ES-I3 (cell line): ENCODE measurements around the gene CDC5L.

Experiments
- H3K36me3 ChIP-seq: 2 replicates; pipeline ENCODE4 v1.6.1; 2013; ENCODE audit warnings: mild to moderate bottlenecking, low read length, control low read depth, moderate library complexity; ENCODE audit not compliant: insufficient read depth
- H3K4me1 ChIP-seq: 2 replicates; pipeline ENCODE4 v1.6.1; 2013; ENCODE audit warnings: mild to moderate bottlenecking, control low read depth, low read length; ENCODE audit not compliant: insufficient read depth
- H3K9ac ChIP-seq: 2 replicates; pipeline ENCODE4 v1.6.1; 2013; ENCODE audit warnings: low read depth, mild to moderate bottlenecking, low read length, moderate library complexity
- H3K9me3 ChIP-seq: 2 replicates; pipeline ENCODE4 v1.6.1; 2013; ENCODE audit warnings: mild to moderate bottlenecking, low read length, moderate library complexity; ENCODE audit not compliant: control insufficient read depth, insufficient read depth

CDC5L gene

DNA sequence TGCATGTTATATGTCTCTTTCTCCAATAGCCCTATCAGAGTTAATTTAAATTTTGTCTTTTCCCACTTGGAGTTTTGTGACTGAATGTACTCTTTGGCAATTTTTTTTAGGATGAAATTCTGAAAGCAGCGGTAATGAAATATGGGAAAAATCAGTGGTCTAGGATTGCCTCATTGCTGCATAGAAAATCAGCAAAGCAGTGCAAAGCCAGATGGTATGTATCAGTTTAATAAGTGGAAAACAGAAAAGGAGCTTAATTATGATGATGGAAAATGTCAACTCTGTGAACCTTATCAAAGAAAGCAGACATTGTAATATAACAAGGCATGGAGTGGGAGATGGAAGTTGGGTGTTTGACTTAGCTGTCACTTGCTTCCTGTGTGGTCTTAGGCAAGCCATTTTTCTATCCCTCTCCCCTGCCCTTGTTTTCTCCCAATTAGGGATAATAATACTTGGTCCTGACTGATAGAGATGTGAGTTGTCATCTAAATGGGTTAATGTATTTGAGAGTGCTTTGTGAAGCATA is 2.7 kb downstream of the CDC5L start:
- Histone ChIP-seq H3K4me1 (peaks cover 7% of the 10 kb centered on the region), H3K9ac (no peak overlapping the region), H3K36me3 (peaks cover 11% of the 10 kb centered on the region), H3K9me3 (no peaks in the 10 kb centered on the region)

DNA sequence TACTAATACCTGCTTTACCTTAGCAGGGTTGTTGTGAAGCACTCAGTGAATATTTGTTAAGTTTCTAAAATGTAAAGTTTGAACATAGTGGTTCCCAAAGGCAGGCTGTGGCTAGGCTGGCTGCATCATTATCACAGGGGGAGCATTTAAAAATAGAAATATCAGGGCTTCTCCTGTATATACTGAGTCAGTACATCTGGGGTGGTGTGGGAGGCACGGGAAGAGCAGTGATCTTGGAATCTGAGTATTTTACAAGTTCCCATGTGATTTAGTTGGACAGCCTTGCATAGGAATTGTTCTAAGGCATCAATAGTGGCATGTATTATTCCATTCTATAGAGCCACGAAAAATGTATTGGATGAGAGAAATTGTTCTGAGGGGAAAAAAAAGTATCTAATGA is 8.0 kb downstream of the CDC5L start:
- Histone ChIP-seq H3K9me3 (no peaks in the 10 kb centered on the region), H3K4me1 (no peaks in the 10 kb centered on the region), H3K9ac (no peak overlapping the region), H3K36me3 (peaks cover 18% of the 10 kb centered on the region)

DNA sequence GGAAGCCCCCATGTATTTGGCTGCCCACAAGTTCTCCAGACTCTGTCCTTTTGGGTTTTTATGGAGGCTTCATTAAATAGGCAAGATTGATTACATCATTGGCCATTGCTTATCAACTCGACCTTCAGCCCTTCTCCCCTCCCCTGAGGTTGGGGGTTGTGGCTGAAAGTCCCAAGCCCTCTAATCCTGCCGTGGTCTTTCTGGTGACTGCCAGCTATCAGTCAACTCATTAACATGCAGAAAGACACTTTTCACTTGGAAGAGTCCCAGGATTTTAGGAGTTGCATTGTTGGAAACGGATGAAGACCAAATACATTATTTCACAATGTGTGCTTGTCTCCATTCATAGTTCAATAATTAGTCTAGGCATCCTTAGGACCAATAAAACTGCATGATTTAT is 9.5 kb downstream of the CDC5L start:
- peaks cover 18% of the 10 kb centered on the region for H3K36me3 ChIP-seq
- H3K9me3 ChIP-seq: no peaks in the 10 kb centered on the region
- no peak overlapping the region for H3K9ac ChIP-seq
- no peaks in the 10 kb centered on the region for H3K4me1 ChIP-seq

DNA sequence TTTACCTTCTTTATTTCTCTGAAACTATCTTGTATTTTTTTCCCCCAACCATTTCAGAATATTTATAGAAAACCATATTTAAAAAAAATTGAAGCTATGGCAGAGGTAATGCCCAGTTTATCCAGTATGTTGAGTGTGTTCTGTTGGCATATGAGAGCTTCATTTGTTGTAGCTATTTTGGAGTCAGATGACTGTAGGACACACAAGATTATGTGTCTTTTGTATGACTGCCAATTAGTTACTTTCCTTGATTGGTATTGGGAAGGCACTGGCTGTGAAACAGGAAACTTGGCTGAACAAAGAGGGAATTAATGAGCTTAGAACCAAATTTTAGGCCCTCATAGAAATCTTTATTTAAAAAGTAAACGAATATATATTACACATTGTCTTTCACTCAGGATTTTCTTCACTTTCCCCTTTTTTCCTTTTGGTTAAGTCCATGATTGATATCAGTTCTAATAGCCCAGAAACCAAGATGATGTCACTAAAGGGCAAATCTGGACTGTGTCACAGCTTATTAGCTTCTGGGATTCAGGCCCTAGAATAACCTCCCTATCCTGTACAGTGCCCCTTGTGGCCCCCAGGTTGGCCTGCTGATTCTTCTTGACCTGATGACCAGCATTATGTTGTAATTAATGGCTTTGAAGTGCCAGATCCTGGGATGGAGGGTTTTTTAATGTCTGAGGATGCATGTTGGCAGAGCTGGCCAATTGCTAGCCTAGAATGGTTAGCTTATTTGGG is 10.1 kb downstream of the CDC5L start:
- H3K9me3 ChIP-seq: no peaks in the 10 kb centered on the region
- H3K4me1 ChIP-seq: no peaks in the 10 kb centered on the region
- no peak overlapping the region for H3K9ac ChIP-seq
- H3K36me3 ChIP-seq: peaks cover 18% of the 10 kb centered on the region

DNA sequence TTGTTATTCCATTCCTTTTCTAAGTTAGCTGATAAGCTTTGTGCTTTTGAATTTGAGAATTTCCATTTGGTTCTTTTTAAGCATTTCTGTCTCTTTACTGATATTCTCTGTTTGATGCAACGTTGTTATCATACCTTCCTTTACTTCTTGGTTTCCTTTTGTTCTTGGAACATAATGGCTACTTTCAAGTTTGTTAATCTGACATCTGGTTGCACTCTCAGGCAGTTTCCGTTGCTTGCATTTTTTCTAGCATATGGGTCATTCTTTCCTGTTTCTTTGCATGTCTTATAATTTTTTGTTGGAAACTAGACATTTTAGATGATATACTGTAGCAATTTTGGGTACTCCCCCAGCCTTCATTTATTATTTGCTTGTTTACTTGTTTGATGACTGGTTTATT is 12.5 kb downstream of the CDC5L start:
- Histone ChIP-seq H3K4me1 (no peaks in the 10 kb centered on the region), H3K9ac (no peak overlapping the region), H3K36me3 (peaks cover 21% of the 10 kb centered on the region), H3K9me3 (no peaks in the 10 kb centered on the region)

DNA sequence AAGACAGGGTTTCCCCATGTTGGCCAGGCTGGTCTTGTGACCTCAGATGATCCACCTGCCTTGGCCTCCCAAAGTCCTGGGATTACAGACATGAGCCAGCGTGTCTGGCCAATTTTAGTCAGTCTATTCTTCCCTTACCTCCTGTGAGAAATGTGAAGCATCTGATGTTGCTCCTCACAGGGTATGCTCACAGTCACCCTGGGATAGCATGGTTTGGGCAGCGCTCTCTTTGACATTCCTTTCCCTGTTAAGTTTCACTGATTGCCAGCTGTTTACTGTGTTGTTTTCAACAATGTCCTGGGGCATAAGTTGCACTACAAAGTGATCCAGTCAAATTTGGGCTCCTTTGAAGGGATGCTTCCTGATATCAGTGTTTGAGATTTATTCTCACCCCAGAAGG is 13.1 kb downstream of the CDC5L start:
- Histone ChIP-seq H3K4me1 (no peaks in the 10 kb centered on the region), H3K36me3 (peaks cover 21% of the 10 kb centered on the region)

DNA sequence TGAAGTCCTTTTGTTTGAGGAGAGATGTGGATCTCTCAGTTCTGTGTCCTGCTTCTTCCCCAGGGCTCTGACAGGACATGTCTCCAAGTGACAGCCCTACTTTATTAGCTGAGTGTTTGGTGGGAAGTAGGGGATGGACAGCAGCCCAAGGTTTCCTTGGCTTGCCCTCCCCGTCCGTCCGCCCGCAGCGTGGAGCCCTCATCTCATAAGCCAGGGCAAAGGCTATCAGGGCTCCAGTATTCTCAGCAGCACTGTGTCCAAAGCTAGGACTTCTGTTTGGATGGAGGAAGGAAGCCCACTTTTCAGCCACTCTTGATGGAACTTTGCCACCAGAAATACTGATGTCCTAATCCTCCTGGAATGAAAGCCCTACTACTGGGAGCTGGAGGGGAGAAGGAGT is 13.6 kb downstream of the CDC5L start:
- no peaks in the 10 kb centered on the region for H3K4me1 ChIP-seq
- peaks cover 21% of the 10 kb centered on the region for H3K36me3 ChIP-seq
- no peaks in the 10 kb centered on the region for H3K9me3 ChIP-seq
- no peak overlapping the region for H3K9ac ChIP-seq

More for the DNA sequence above, 13.1 kb downstream of the CDC5L start:
- Histone ChIP-seq H3K9me3 (no peaks in the 10 kb centered on the region), H3K9ac (no peak overlapping the region)

DNA sequence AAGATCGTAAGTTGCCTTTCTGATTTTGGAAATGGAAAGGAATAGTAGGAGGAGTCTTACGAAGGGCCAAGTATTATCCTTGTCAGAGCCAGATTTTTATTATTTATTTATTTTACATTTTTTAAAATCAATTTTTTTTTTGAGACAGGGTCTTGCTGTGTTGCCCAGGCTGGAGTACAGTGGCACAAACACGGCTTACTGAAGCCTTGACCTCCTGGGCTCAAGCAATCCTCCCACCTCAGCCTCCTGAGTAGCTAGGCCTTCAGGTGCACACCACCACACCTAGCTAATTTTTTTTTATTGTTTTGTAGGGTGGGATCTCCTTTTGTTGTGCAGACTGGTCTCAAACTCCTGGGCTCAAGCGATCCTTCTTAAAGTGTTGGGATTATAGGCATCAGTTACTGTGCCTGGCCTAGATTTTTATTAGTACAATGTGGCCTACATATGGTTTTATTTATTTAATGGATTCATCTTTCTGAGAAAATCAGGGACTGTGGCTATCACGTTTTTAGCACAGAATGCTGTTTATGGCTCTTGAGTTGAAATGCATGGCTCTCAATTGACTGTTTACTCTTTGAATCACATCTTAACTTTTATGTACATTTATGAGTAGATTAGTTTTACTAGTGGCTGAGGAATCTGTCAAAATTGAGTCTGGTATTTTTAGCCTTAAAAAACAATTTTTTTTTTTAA is 16.7 kb downstream of the CDC5L start:
- H3K9ac ChIP-seq: no peak overlapping the region
- H3K4me1 ChIP-seq: no peaks in the 10 kb centered on the region
- H3K9me3 ChIP-seq: no peaks in the 10 kb centered on the region
- peaks cover 19% of the 10 kb centered on the region for H3K36me3 ChIP-seq

DNA sequence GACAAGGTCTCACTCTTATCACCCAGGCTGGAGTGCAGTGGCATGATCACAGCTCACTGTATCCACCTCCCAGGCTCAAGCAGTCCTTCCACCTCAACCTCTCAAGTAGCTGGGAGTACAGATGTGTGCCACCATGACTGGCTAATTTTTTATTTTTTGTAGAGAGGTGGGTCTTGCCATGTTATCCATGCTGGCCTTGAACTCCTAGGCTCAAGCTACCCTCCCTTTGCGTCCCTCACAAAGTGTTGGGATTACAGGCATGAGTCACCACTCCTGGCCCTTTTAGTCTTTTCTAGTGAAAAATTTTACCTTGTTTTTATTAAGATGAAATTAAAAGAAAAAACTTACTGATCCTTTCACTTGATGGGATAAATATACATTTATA is 17.2 kb downstream of the CDC5L start:
- H3K36me3 ChIP-seq: peaks cover 19% of the 10 kb centered on the region
- no peak overlapping the region for H3K9ac ChIP-seq
- H3K9me3 ChIP-seq: no peaks in the 10 kb centered on the region
- no peaks in the 10 kb centered on the region for H3K4me1 ChIP-seq

DNA sequence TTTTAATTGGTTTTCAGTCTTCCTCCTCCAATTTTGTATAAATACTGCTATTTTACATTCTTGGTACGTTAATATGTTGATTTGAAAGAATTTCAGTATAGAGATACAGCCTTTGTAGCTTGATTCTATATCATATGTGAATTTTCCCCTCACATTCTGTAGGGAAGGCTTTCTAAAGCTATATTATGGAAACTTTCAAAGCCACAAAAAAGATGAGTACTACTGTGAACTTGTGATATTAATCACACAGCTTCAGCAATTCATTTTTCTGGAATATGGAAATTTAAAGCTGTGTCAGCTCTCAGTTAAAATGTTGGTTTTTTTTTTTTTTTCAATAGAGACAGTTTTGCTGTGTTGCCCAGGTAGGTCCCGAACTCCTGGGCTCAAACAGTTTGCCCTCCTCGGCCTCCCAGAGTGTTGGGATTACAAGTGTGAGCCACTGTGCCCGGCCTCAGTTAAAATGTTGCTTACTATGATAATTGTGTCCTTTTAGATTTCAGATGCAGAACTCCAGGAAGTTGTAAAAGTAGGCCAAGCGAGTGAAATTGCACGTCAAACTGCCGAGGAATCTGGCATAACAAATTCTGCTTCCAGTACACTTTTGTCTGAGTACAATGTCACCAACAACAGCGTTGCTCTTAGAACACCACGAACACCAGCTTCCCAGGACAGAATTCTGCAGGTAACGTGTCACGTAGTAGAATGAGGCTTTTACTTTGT is 20.6 kb downstream of the CDC5L start:
- H3K9ac ChIP-seq: no peak overlapping the region
- H3K36me3 ChIP-seq: peaks cover 19% of the 10 kb centered on the region
- no peaks in the 10 kb centered on the region for H3K4me1 ChIP-seq
- no peaks in the 10 kb centered on the region for H3K9me3 ChIP-seq

DNA sequence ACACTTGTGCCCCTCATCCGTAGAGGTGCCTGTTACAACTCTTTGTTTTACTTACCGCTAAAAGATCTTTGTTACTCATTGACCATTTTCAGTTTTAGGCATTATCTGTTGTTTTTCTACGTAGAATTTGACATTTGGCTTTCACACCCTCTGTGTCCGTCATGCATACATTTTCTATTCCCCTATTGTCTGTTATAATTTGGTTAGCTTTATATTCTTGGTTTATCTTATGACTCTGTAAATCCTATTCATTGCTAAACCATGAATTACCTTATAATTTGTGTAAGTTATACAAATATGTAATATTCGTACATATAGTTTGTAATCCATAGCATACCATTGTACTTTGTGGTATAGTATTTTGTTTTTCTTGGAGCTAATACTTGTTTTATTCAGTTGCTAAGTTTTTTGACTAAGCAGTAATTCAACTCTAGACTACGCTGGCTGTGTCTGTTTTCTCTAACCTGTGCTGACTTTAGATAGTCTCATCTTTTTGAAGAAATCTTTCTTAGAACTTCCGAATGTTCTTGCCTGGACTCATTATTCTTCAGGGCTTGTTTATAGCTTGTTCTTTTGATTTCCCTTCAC is 21.8 kb downstream of the CDC5L start:
- Histone ChIP-seq H3K9ac (no peak overlapping the region), H3K9me3 (no peaks in the 10 kb centered on the region), H3K36me3 (peaks cover 12% of the 10 kb centered on the region), H3K4me1 (no peaks in the 10 kb centered on the region)

DNA sequence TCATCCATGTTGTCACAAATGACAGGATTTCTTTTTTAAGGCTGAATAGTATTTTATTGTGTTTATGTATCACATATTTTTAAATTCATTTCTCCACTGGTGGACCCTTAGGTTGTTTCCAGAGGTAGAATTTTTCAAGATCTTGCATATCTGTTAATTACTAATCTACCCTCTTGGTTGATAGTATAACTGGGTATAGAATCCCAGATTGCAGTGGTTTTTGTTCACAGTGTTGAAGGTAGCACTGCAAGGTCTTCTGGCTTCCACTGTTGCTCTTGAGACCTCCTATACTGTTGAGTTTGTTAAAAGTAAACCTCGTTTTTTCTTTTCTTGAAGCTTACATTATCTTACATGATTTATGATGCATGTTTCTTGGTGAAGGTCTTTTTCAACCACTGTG is 22.9 kb downstream of the CDC5L start:
- no peak overlapping the region for H3K9ac ChIP-seq
- peaks cover 8% of the 10 kb centered on the region for H3K36me3 ChIP-seq
- no peaks in the 10 kb centered on the region for H3K9me3 ChIP-seq
- H3K4me1 ChIP-seq: no peaks in the 10 kb centered on the region

DNA sequence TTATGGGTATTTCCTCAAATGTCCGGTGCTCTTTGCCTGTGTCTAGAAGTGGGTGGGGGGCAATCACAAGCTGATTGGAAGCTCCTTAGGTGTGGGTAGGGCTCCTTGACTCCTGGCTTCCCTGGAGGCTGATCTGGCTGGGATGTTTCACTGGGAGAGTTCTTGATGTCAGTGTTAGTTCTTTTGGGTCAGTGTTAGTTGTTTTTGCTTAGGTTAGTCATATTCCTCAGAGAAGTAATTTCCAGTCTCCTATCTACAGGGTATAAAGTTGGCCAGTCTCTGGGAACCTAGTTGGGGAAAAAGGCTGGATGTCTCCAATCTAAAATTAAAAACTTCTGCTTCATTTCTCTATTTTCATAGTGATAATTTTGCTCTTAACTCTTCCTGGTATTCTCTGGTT is 23.6 kb downstream of the CDC5L start:
- H3K9me3 ChIP-seq: no peaks in the 10 kb centered on the region
- H3K4me1 ChIP-seq: 0 out of 2 replicates have a peak, but pooled peaks cover 2% of the 10 kb centered on the region
- no peak overlapping the region for H3K9ac ChIP-seq
- H3K36me3 ChIP-seq: peaks cover 8% of the 10 kb centered on the region

DNA sequence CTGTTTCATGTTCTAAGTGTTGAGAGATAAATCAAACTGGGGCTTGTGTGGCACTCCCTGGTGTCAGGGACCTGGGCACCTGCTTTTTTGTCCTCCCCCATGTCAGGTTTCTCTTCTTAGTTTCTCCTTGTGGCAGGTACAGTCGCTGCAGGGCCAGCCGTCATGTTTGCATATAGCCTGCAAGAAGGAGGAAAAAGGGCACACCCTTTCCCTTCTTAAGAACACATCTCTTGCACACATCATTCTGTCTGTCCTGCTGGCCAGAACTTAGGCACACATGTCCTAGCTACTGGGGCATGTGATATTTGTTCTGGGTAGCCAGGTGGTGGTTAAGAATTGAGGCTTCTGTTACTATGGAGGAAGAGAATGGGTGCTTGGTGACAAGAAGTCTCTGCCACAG is 27.9 kb downstream of the CDC5L start:
- 0 out of 2 replicates have a peak, but pooled peaks cover 2% of the 10 kb centered on the region for H3K4me1 ChIP-seq
- H3K9ac ChIP-seq: no peak overlapping the region
- no peaks in the 10 kb centered on the region for H3K9me3 ChIP-seq
- peaks cover 9% of the 10 kb centered on the region for H3K36me3 ChIP-seq
